RWPE1 (cell line): ENCODE results near the gene ZACN.

Experiments used
- CTCF ChIA-PET: fragments of 350-600 bp; sonication (Branson Sonifier 250); formaldehyde crosslinking; extraction: SDS; loops from one replicate; lab custom pipeline; 2021; lab: Yijun Ruan, JAX
- POLR2A ChIA-PET: fragments of 400-600 bp; formaldehyde crosslinking; extraction: SDS; loops from one replicate; lab custom pipeline; 2020; ENCODE audit warnings: antibody characterized with exemption; ENCODE audit not compliant: low non-redundant PET; lab: Yijun Ruan, JAX
- DNase-seq: peaks from one replicate; pipeline ENCODE4 v3.0.0; 2012; ENCODE audit warnings: low spot score
- H3K27ac ChIP-seq: fragments of 450-650 bp; 2 replicates; pipeline ENCODE4 v1.5.1; 2017
- TF ChIP-seq, protein P1 (sequence below): fragments of 450-650 bp; conservative IDR thresholded peaks from 2 replicates; pipeline ENCODE4 v1.5.1; 2017; ENCODE audit warnings: low read depth, mild to moderate bottlenecking

The ZACN gene

DNA sequence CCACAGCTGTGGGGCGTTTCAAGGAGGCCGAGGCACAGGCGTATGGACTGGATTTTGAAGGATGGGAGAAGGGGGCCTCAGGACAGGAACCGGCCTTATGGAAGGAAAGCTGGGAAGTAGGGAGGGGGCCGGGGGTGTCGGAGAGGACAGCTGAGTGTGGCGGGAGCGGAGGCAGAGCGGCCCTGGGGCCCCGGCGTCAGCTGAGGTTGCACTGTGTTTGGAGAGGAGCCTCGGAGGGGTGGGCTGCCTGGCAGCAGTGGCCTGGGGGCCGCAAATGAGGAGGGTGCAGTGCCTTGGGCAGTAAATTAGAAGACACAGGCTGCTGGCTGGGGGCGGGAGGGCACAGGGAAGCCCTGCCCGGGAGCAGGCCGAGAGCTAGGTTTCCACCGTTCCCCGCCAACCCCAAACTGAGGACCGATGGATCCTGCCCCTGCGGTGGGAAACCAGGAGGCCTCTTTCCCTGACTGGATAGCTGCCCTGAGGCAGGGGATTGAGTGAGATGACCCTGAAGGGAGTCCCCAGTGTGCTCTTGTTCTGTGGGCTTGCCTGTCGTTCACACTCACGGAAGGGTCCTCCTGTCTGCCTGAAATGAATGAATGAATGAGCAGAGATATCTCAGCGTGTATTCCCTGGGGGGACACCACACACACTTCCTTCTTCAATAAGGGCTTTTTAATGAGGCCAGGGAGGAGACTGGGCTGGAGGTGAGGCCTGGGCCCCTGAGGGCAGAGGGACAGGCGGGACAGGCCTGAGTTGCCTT is 43.6 kb downstream of the ZACN start:
- ChIA-PET POLR2A (no interaction called here), CTCF (interaction anchor here (1.1 to 5.1 kb wide), 5 partner anchors 18 to 157 kb away, joined by 4 to 60 read pairs (median 7); no protein-coding TSS in a partner anchor)
- TF ChIP-seq, protein P1, sequence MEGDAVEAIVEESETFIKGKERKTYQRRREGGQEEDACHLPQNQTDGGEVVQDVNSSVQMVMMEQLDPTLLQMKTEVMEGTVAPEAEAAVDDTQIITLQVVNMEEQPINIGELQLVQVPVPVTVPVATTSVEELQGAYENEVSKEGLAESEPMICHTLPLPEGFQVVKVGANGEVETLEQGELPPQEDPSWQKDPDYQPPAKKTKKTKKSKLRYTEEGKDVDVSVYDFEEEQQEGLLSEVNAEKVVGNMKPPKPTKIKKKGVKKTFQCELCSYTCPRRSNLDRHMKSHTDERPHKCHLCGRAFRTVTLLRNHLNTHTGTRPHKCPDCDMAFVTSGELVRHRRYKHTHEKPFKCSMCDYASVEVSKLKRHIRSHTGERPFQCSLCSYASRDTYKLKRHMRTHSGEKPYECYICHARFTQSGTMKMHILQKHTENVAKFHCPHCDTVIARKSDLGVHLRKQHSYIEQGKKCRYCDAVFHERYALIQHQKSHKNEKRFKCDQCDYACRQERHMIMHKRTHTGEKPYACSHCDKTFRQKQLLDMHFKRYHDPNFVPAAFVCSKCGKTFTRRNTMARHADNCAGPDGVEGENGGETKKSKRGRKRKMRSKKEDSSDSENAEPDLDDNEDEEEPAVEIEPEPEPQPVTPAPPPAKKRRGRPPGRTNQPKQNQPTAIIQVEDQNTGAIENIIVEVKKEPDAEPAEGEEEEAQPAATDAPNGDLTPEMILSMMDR = no peak
- DNase-seq = no peak
- no peak overlapping the region for H3K27ac ChIP-seq

DNA sequence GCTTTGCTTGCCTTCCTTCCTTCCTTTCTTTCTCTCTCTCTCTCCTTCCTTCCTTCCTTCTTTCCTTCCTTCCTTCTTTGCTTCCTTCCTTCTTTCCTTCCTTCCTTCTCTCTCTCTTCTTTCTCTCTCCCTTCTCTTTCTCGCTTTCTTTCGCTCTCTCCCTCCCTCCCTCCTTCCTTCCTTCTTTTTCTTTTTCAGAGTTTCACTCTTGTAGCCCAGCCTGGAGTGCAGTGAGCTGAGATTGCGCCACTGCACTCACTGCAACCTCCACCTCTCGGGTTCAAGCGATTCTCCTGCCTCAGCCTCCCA is 44.2 kb downstream of the ZACN start:
- POLR2A ChIA-PET = no interaction called here
- DNase-seq = no peak
- CTCF ChIA-PET = interaction anchor here (2.5 to 5.1 kb wide), 2 partner anchors 58 to 156 kb away, joined by 23 to 60 read pairs; no protein-coding TSS in a partner anchor
- TF ChIP-seq, protein P1 = no peak
- no peak overlapping the region for H3K27ac ChIP-seq

DNA sequence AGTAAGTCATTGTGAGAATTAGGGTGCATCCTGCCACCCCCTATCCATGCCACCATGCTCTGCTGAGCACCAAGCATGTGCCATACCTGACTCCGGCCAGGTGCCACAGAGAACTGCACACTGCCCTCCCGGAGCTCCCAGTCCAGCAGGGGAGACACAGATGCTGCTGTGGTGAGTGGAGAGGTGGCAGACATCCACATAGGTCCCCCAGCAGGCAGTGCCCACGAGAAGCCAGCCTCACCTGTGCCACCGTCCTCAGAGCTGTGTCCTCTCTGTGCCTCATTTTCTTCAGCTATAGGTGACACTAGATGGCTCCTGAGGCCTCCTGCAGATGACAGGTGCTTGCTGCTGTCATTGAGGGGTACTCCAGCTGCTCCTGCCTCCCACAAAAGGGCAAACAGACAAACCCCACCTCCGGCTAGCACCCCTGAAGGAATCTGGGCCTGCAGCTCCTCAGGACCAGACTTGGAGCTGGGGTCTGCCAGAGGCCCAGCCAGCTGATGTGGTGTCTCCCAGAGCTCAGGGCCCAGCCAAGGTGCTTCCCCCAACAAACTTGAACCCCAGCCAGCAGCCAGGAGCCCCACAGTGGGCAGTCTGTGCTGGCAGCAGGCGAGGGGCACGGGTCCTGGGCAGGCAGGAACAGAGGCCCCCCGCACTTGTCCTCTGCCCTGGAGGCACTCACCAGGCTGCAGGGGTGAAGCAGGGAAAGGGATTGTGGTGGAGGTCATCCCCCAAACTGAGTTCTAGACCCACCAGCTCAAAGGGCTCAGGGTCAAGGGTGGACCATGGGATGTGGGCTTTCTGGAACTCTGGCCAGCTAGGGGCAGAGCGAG is 45.0 kb downstream of the ZACN start:
- POLR2A ChIA-PET = no interaction called here
- DNase-seq = no peak
- H3K27ac ChIP-seq = no peak overlapping the region
- CTCF ChIA-PET = interaction anchor here (0.5 to 5.1 kb wide), 3 partner anchors 57 to 155 kb away, joined by 3 to 60 read pairs (median 4); no protein-coding TSS in a partner anchor
- TF ChIP-seq, protein P1 = no peak

DNA sequence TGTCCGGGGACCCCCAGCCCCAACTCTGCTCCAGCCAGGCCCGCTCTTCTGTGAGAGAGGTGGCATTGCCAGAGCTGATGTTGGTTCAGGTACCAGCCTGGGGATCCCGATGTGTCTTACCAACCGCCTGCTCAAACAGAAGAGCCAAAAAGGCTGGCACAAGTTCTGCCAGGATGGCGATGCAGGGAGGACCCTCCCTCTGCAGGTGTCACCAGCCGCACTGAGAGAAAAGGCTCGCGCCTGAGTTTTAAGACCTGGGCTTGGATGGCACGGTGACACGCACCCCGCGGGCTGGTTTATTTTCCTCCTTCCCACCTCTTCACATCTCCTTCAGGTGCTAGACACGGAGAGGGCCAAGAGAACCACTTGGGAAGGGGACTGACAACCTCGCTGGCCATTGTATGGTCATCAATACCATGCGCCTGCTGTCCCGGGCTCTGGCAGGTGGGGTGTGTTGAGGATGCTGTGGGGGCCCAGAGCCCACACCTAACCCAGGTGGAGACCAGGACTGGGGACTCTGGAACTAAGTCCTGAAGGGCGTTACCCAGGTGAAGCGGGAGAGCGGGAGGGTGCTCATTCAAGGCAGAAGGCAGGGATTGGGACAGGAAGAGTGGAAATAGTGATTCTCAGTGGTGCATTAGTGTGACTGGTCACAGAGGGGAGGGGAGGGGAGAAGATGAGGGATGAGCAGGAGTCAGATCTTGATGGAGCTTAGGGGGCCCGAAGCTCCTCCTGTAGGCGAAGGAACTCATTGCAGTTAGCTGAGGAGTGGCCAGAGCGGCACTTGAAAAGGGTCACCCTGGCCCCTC is 45.8 kb downstream of the ZACN start:
- ChIA-PET CTCF (interaction anchor here (0.5 to 5.1 kb wide), 3 partner anchors 56 to 154 kb away, joined by 3 to 60 read pairs (median 4); no protein-coding TSS in a partner anchor), POLR2A (no interaction called here)
- no peak overlapping the region for H3K27ac ChIP-seq
- no peak for DNase-seq
- TF ChIP-seq, protein P1 = no peak

DNA sequence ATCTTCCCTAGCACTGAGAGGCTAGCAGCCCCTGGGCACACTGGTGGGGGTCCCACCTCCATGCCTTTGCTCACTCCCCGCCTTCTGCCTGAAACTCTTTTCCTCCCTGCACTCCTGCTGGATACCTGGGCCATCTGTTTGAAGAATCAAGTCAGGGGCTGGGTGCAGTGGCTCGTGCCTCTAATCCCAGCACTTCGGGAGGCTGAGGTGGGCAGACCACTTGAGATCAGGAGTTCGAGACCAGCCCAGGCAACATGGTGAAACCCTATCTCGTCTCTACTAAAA is 46.4 kb downstream of the ZACN start:
- H3K27ac ChIP-seq = no peak overlapping the region
- no peak for DNase-seq
- ChIA-PET CTCF (interaction anchor here (0.7 to 1.2 kb wide), 2 partner anchors 57 to 59 kb away, joined by 3 read pairs; no protein-coding TSS in a partner anchor), POLR2A (no interaction called here)
- TF ChIP-seq, protein P1 = no peak

DNA sequence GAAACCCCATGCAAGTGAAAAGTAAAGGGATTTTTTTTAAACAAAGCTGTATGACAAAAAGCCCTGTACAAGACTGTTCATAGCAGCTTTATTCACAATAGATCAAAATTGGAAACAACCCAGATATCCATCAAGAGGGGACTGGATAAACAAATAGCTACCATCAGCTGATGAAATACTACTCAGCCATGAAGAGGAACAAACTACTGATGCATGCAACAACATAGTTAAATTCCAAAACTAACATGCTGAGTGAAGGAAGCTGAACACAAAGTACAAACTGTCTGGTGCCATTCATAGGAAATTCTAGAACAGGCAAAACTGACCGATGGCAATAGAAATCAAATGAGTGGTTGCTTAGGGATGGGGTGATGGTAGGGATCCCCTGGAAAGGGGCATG is 46.9 kb downstream of the ZACN start:
- TF ChIP-seq, protein P1 = no peak
- CTCF ChIA-PET = interaction anchor here (0.7 to 1.2 kb wide), 3 partner anchors 56 to 154 kb away, joined by 3 read pairs; no protein-coding TSS in a partner anchor
- POLR2A ChIA-PET = no interaction called here
- H3K27ac ChIP-seq = no peak overlapping the region
- no peak for DNase-seq
